Lung (tissue), 12 donors: ENCODE measurements around the gene SAMHD1. TPM values are rescaled to one million over a fixed set of nuclear protein-coding genes. Genes with fewer than 3 reads are reported as not detected.

Experiments used
- ATAC-seq: fragments of 200-7000 bp; cut with Tn5 transposase; one replicate; pipeline ENCODE4 v1.9.1; 2020; ENCODE audit warnings: moderate number of reproducible peaks; ENCODE audit not compliant: insufficient read depth, low FRiP score
- DNase-seq, 3 donors: peaks; one replicate each; pipeline ENCODE4 v3.0.0-alpha.2; 2013 to 2017
- H3K27ac ChIP-seq, 2 donors: one replicate each; pipeline ENCODE4 v1.5.1; 2013; ENCODE audit warnings: mild to moderate bottlenecking in 2 of 2, moderate library complexity in 2 of 2, control low read depth in 1 of 2, inconsistent platforms in 1 of 2, low read depth in 1 of 2, low read length in 1 of 2
- H3K27me3 ChIP-seq, 3 donors: one replicate each; pipeline ENCODE4 v1.5.1; 2013; ENCODE audit warnings: low read length in 2 of 3; ENCODE audit not compliant: control insufficient read depth in 3 of 3, insufficient read depth in 3 of 3
- H3K36me3 ChIP-seq, 4 donors: one replicate each; pipeline ENCODE4 v1.5.1; 2013; ENCODE audit warnings: low read length in 4 of 4, mild to moderate bottlenecking in 1 of 4, moderate library complexity in 1 of 4; ENCODE audit not compliant: control insufficient read depth in 4 of 4, insufficient read depth in 4 of 4
- H3K4me1 ChIP-seq, 5 donors: one replicate each; pipeline ENCODE4 v1.5.1; 2013; ENCODE audit warnings: low read length in 5 of 5, mild to moderate bottlenecking in 2 of 5, moderate library complexity in 1 of 5; ENCODE audit not compliant: control insufficient read depth in 5 of 5, insufficient read depth in 5 of 5
- H3K4me3 ChIP-seq: one replicate; pipeline ENCODE4 v1.5.1; 2013; ENCODE audit warnings: mild to moderate bottlenecking, control low read depth, moderate library complexity
- H3K9ac ChIP-seq, 2 donors: one replicate each; pipeline ENCODE4 v1.5.1; 2013; ENCODE audit warnings: low read length in 2 of 2, control low read depth in 1 of 2; ENCODE audit not compliant: insufficient read depth in 1 of 2
- H3K9me3 ChIP-seq, 4 donors: one replicate each; pipeline ENCODE4 v1.5.1; 2013; ENCODE audit warnings: low read length in 3 of 4, mild to moderate bottlenecking in 1 of 4, moderate library complexity in 1 of 4; ENCODE audit not compliant: control insufficient read depth in 4 of 4, insufficient read depth in 3 of 4
- CTCF ChIP-seq: IDR thresholded peaks from 2 replicates; pipeline ENCODE4 v1.5.1; 2012; ENCODE audit warnings: mild to moderate bottlenecking; ENCODE audit errors: control extremely low read depth, extremely low read depth
- WGBS, 2 donors: extraction: QIAGEN DNeasy Blood & Tissue Kit; methylation state at CpG; one replicate each; pipeline ENCODE4 v1.1.7; 2013; 5-methylcytosine and 5-hydroxymethylcytosine counted together
- polyA plus RNA-seq, 2 donors: library from polyadenylated mRNA; stranded (reverse); fragments of 200-250 nt; gene quantifications; one replicate each; pipeline ENCODE4 v1.2.1, GENCODE V29; 2013
- total RNA-seq, 2 donors: library from RNA; depleted of rRNA in 1 of 2; stranded (reverse); fragments of >200 nt in 1 of 2; gene quantifications; one replicate each; pipeline ENCODE4 v1.2.1, GENCODE V29; 2014 to 2021
- donor health status: control.
- donor health status: control.
- donor health status: Bipolar disorder and iron deficiency.
- donor health status: healthy.
- donor health status: DM: yes; HTN: yes; CAD: no.

The SAMHD1 gene
- total and polyA plus RNA-seq, 4 donors = 59.7 to 184 (median 90.9) TPM

GRCh38 chr20:36859700-36860330 is 91.7 kb downstream of the SAMHD1 start:
- no peak overlapping the region for H3K4me3 ChIP-seq
- peak overlapping the region in 1 of 2 donors; percentile 8 for H3K9ac ChIP-seq
- peak overlapping the region; percentile 21 to 23 for H3K27ac ChIP-seq

DNA sequence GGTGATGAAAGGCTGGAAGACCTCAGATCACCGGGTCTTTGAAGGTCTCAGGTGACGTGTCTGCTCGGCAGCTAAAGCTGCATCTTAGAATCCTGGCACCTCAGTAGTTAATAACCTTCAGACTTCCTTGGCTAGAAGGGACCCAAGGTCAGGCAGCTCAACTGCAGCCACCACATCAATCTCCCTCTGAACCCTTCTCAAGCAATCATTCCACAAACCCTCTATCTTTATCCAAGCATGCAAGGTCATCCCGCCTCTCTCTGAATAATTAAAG is 92.3 kb downstream of the SAMHD1 start:
- no peaks in the 10 kb centered on the region for H3K9me3 ChIP-seq
- H3K9ac ChIP-seq = no peak overlapping the region
- ATAC-seq (no peak), DNase-seq (no peak)
- peak overlapping the region in 1 of 2 donors; percentile 65 for H3K27ac ChIP-seq
- no peak for TF ChIP-seq CTCF
- WGBS, 2 donors = 81 to 87% methylated on average over 4 of the region's 4 CpGs
- H3K4me1 ChIP-seq = peaks cover 11 to 49% (median 37%) of the 10 kb centered on the region in 5 donors
- H3K27me3 ChIP-seq = no peaks in the 10 kb centered on the region
- H3K4me3 ChIP-seq = no peak overlapping the region
- H3K36me3 ChIP-seq = peaks cover 0 to 13% (median 2%) of the 10 kb centered on the region in 4 donors

More at GRCh38 chr20:36859700-36860330, 91.7 kb downstream of the SAMHD1 start:
- Histone ChIP-seq H3K27me3 (no peaks in the 10 kb centered on the region), H3K9me3 (no peaks in the 10 kb centered on the region), H3K4me1 (peaks cover 11 to 53% (median 37%) of the 10 kb centered on the region in 5 donors), H3K36me3 (peaks cover 0 to 13% (median 2%) of the 10 kb centered on the region in 4 donors)
- no peak for TF ChIP-seq CTCF
- 57 to 73% methylated on average over 6 of the region's 6 CpGs for WGBS, 2 donors
- ATAC-seq (no peak), DNase-seq (no peak)

GRCh38 chr20:36856691-36857635 is 94.5 kb downstream of the SAMHD1 start:
- DNase-seq (peak in 2 of 3 donors; percentile 47 to 79), ATAC-seq (no peak)
- Histone ChIP-seq H3K9ac (peak overlapping the region in 1 of 2 donors; percentile 9), H3K27me3 (no peaks in the 10 kb centered on the region), H3K4me1 (peaks cover 11 to 47% (median 37%) of the 10 kb centered on the region in 5 donors), H3K4me3 (no peak overlapping the region), H3K9me3 (no peaks in the 10 kb centered on the region), H3K27ac (peak overlapping the region; percentile 1 to 61), H3K36me3 (peaks cover 0 to 13% (median 2%) of the 10 kb centered on the region in 4 donors)
- TF ChIP-seq CTCF = no peak
- WGBS, 2 donors = 47% methylated on average over 17 of the region's 17 CpGs
